Measurements from ENCODE around the gene MARCHF10. TPM values are rescaled to one million over a fixed set of nuclear protein-coding genes. Genes with fewer than 3 reads are reported as not detected.

The MARCHF10 gene
- total and polyA plus RNA-seq, 9 of the 15 experiments (the other 6 are each of a cell fraction or from before 2014, with no cell fraction given): not detected

DNA sequence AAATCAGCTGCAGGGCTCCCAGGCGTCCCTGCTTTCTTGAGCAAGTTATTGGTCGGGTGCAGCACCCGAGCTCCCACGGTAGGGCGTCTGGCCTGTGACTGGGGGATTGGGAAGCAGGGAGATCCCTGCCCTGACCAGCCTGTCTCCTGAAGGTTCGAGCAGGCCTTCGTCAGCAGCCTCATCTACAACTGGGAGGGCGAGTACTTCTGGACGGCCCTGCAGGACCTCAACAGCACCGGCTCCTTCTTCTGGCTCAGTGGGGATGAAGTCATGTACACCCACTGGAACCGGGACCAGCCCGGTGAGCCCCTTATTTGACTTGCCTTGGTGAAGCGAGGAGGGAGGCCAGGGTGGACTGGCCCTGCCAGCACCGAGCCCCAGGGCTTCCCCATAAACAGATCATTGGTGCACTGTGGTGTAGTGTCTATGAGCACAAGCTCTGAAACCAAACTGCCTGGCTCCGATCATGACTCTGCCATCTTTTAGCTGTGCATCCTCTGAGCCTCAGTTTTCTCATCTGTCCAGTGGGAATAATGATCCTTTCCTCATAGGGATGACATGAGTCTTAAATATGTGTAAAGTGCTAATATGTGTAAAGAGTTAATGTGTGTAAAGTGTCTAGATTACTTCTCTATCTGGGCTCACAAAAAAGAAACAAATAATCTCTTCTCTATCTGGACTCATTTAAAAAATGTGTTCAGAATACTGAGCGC is 131.7 kb downstream of the MARCHF10 start:
- intact Hi-C loops (cut with micrococcal nuclease): loop anchor here (10.0 kb wide), 1 partner anchor 728 kb away; no protein-coding TSS in a partner anchor
- Histone ChIP-seq H3K9ac (ENCODE audit: insufficient read depth in 1 of 2, low read depth in 2 of 2, low read length in 2 of 2) (peak overlapping the region in 1 of 2 experiments; percentile 31; a peak in 1 of 4 replicates), H2AFZ (ENCODE audit: low read depth, low read length) (no peak overlapping the region), H3K27me3 (ENCODE audit: control insufficient read depth in 2 of 2, insufficient read depth in 2 of 2, low read length in 2 of 2) (no peaks in the 10 kb centered on the region), H3K9me3 (replicated peaks; ENCODE audit: control insufficient read depth, insufficient read depth, low read depth, low read length) (no peaks in the 10 kb centered on the region), H3K4me2 (ENCODE audit: insufficient read depth, low read length) (no peak overlapping the region), H3K9me1 (ENCODE audit: control insufficient read depth, insufficient read depth, low read length) (no peaks in the 10 kb centered on the region), H3K36me3 (ENCODE audit: control insufficient read depth, insufficient read depth, low read length) (no peaks in the 10 kb centered on the region), H3K27ac (ENCODE audit: extremely low read depth, low read depth, low read length) (no peak overlapping the region), H3K79me2 (ENCODE audit: control insufficient read depth, insufficient read depth, low read length) (no peaks in the 10 kb centered on the region), H3K4me3 (no peak overlapping the region), H4K20me1 (replicated peaks; ENCODE audit: control insufficient read depth, insufficient read depth, low read length) (no peaks in the 10 kb centered on the region), H3K4me1 (replicated peaks in 1 of 2; ENCODE audit: control insufficient read depth in 2 of 2, insufficient read depth in 2 of 2, low read length in 2 of 2) (peaks cover 15 to 60% of the 10 kb centered on the region in 2 experiments)
- DNase-seq (ENCODE audit: extremely low read depth in 1 of 4, low spot score in 3 of 4) (no peak), FAIRE-seq (no peak), ATAC-seq (no peak)
- 53% methylated on average over 15 of the region's 16 CpGs for WGBS (ENCODE audit: insufficient coverage, low coverage, missing lambda C conversion rate)
- in situ Hi-C loops (cut with MboI): loop anchor here (25.0 kb wide), 1 partner anchor 736 kb away; no protein-coding TSS in a partner anchor
- POLR2A ChIA-PET: no interaction called here
- CTCF ChIA-PET (ENCODE audit: low intra/inter-chr PET ratio): no interaction called here
- BruUV-seq (replicated peaks): no TSS peak
- TF ChIP-seq, protein P1, sequence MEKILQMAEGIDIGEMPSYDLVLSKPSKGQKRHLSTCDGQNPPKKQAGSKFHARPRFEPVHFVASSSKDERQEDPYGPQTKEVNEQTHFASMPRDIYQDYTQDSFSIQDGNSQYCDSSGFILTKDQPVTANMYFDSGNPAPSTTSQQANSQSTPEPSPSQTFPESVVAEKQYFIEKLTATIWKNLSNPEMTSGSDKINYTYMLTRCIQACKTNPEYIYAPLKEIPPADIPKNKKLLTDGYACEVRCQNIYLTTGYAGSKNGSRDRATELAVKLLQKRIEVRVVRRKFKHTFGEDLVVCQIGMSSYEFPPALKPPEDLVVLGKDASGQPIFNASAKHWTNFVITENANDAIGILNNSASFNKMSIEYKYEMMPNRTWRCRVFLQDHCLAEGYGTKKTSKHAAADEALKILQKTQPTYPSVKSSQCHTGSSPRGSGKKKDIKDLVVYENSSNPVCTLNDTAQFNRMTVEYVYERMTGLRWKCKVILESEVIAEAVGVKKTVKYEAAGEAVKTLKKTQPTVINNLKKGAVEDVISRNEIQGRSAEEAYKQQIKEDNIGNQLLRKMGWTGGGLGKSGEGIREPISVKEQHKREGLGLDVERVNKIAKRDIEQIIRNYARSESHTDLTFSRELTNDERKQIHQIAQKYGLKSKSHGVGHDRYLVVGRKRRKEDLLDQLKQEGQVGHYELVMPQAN (IDR thresholded peaks at IDR 0.05; ENCODE audit: borderline replicate concordance): no peak
- TF ChIP-seq RBM25 (IDR thresholded peaks at IDR 0.05; ENCODE audit: low read depth, low read length, severe bottlenecking): peak; percentile 84
- TF ChIP-seq EP300 (IDR thresholded peaks at IDR 0.05; ENCODE audit: low read length): no peak
- TF ChIP-seq, protein P2, sequence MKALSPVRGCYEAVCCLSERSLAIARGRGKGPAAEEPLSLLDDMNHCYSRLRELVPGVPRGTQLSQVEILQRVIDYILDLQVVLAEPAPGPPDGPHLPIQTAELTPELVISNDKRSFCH (CRISPR knock-in tag; IDR thresholded peaks at IDR 0.05): no peak
- TF ChIP-seq, protein P2 (tag; IDR thresholded peaks at IDR 0.05): no peak
- no peak for TF ChIP-seq KDM2B (CRISPR knock-in tag; IDR thresholded peaks at IDR 0.05)
- TF ChIP-seq SIRT6 (IDR thresholded peaks at IDR 0.05; ENCODE audit: low read depth, low read length): no peak
- TF ChIP-seq ADNP (tag; IDR thresholded peaks at IDR 0.05): peak; percentile 60; the same call in 1 of the 2 replicates
- no peak for TF ChIP-seq DACH1 (IDR thresholded peaks at IDR 0.05; ENCODE audit: partially characterized antibody)
- TF ChIP-seq, protein P3, sequence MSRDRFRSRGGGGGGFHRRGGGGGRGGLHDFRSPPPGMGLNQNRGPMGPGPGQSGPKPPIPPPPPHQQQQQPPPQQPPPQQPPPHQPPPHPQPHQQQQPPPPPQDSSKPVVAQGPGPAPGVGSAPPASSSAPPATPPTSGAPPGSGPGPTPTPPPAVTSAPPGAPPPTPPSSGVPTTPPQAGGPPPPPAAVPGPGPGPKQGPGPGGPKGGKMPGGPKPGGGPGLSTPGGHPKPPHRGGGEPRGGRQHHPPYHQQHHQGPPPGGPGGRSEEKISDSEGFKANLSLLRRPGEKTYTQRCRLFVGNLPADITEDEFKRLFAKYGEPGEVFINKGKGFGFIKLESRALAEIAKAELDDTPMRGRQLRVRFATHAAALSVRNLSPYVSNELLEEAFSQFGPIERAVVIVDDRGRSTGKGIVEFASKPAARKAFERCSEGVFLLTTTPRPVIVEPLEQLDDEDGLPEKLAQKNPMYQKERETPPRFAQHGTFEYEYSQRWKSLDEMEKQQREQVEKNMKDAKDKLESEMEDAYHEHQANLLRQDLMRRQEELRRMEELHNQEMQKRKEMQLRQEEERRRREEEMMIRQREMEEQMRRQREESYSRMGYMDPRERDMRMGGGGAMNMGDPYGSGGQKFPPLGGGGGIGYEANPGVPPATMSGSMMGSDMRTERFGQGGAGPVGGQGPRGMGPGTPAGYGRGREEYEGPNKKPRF (IDR thresholded peaks at IDR 0.05; ENCODE audit: low read depth, low read length): no peak
- no peak for TF ChIP-seq RUNX1 (IDR thresholded peaks at IDR 0.05; ENCODE audit: low read depth)
- TF ChIP-seq, protein P4, sequence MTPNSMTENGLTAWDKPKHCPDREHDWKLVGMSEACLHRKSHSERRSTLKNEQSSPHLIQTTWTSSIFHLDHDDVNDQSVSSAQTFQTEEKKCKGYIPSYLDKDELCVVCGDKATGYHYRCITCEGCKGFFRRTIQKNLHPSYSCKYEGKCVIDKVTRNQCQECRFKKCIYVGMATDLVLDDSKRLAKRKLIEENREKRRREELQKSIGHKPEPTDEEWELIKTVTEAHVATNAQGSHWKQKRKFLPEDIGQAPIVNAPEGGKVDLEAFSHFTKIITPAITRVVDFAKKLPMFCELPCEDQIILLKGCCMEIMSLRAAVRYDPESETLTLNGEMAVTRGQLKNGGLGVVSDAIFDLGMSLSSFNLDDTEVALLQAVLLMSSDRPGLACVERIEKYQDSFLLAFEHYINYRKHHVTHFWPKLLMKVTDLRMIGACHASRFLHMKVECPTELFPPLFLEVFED (CRISPR knock-in tag; conservative IDR thresholded peaks at IDR 0.05): no peak
- no peak for TF ChIP-seq ZKSCAN3 (CRISPR knock-in tag; IDR thresholded peaks at IDR 0.05)
- TF ChIP-seq, protein P5, sequence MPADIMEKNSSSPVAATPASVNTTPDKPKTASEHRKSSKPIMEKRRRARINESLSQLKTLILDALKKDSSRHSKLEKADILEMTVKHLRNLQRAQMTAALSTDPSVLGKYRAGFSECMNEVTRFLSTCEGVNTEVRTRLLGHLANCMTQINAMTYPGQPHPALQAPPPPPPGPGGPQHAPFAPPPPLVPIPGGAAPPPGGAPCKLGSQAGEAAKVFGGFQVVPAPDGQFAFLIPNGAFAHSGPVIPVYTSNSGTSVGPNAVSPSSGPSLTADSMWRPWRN (IDR thresholded peaks at IDR 0.05; ENCODE audit: low read depth): no peak

All from K562 (cell line).